PFSK-1 (cell line): Measurements from ENCODE around the gene USP48.

ENCODE experiments used
- FOXP2 ChIP-seq: optimal IDR thresholded peaks from 2 replicates; pipeline ENCODE3; 2011; ENCODE audit warnings: borderline replicate concordance, control low read depth, inconsistent platforms; ENCODE audit not compliant: insufficient read depth; ENCODE audit errors: extremely low read length, extremely low read depth
- POLR2AphosphoS5 ChIP-seq: IDR thresholded peaks from 2 replicates; pipeline ENCODE4 v1.6.1; 2012; ENCODE audit warnings: low read depth, mild to moderate bottlenecking, control low read depth, low read length, moderate library complexity
- SIN3A ChIP-seq: IDR thresholded peaks from 2 replicates; pipeline ENCODE4 v1.6.1; 2012; ENCODE audit warnings: mild to moderate bottlenecking, low read length, moderate library complexity, borderline replicate concordance; ENCODE audit not compliant: insufficient read depth
- TAF1 ChIP-seq: IDR thresholded peaks from 2 replicates; pipeline ENCODE4 v1.6.1; 2012; ENCODE audit warnings: low read length, control low read depth, borderline replicate concordance; ENCODE audit not compliant: insufficient read depth
- TF ChIP-seq, protein P1 (sequence below), 2 experiments: IDR thresholded peaks; 2 replicates each; pipeline versions ENCODE4 v1.6.1 to v1.8.0; 2011 to 2012; ENCODE audit warnings: low read depth in 2 of 2, low read length in 2 of 2, control low read depth in 1 of 2, inconsistent platforms in 1 of 2, mild to moderate bottlenecking in 1 of 2, moderate library complexity in 1 of 2; ENCODE audit not compliant: insufficient read depth in 1 of 2

DNA sequence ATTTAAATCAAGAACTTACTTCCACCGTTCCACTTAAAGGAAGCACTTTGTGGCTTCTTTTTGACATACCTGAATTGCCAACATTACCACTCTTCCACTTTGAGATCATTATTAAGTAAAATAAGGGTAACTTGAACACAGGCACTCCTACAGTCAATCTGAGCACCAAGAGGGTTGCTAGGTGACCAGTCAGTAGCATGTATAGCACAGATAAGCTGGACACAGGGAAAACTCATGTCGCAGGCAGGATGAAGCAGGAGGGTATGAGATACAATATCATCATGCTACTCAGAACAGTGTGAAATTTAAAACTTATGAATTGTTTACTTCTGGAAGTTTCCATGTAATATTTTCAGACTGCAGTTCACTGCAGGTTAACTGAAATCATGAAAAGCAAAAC, 66.8 kb downstream of the USP48 start:
- TF ChIP-seq POLR2AphosphoS5: no peak
- TF ChIP-seq SIN3A: no peak
- no peak for TF ChIP-seq TAF1
- TF ChIP-seq, protein P1, sequence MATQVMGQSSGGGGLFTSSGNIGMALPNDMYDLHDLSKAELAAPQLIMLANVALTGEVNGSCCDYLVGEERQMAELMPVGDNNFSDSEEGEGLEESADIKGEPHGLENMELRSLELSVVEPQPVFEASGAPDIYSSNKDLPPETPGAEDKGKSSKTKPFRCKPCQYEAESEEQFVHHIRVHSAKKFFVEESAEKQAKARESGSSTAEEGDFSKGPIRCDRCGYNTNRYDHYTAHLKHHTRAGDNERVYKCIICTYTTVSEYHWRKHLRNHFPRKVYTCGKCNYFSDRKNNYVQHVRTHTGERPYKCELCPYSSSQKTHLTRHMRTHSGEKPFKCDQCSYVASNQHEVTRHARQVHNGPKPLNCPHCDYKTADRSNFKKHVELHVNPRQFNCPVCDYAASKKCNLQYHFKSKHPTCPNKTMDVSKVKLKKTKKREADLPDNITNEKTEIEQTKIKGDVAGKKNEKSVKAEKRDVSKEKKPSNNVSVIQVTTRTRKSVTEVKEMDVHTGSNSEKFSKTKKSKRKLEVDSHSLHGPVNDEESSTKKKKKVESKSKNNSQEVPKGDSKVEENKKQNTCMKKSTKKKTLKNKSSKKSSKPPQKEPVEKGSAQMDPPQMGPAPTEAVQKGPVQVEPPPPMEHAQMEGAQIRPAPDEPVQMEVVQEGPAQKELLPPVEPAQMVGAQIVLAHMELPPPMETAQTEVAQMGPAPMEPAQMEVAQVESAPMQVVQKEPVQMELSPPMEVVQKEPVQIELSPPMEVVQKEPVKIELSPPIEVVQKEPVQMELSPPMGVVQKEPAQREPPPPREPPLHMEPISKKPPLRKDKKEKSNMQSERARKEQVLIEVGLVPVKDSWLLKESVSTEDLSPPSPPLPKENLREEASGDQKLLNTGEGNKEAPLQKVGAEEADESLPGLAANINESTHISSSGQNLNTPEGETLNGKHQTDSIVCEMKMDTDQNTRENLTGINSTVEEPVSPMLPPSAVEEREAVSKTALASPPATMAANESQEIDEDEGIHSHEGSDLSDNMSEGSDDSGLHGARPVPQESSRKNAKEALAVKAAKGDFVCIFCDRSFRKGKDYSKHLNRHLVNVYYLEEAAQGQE (IDR thresholded peaks at IDR 0.05; ENCODE audit: insufficient read depth in 1 of 2, low read depth in 2 of 2, low read length in 2 of 2): no peak
- no peak for TF ChIP-seq FOXP2
